CD14-positive monocyte (primary cell): Measurements from ENCODE around the gene BACE2. TPM values are rescaled to one million over a fixed set of nuclear protein-coding genes. Genes with fewer than 3 reads are reported as not detected.

Experiments
- DNase-seq, 3 donors: peaks; one replicate each; pipeline ENCODE4 v3.0.0-alpha.2; 2011 to 2022
- H2AFZ ChIP-seq: 2 replicates; pipeline ENCODE4 v1.6.0; 2012; ENCODE audit warnings: mild to moderate bottlenecking, low read depth, low read length, inconsistent platforms; ENCODE audit not compliant: insufficient read depth, poor library complexity, severe bottlenecking
- H3K27ac ChIP-seq, 2 donors: 1 replicate in 1 of 2; 2 replicates in 1 of 2; pipeline ENCODE4 v1.5.1; 2012 to 2013; ENCODE audit warnings: low read length in 2 of 2, control low read depth in 1 of 2, inconsistent platforms in 1 of 2, low read depth in 1 of 2, mild to moderate bottlenecking in 1 of 2
- H3K27me3 ChIP-seq, 2 donors: one replicate each; pipeline versions ENCODE4 v1.6.0 to v1.6.1; 2011 to 2013; ENCODE audit warnings: low read length in 2 of 2; ENCODE audit not compliant: control insufficient read depth in 2 of 2, insufficient read depth in 2 of 2
- H3K36me3 ChIP-seq, 2 donors: replicated peaks in 1 of 2; 1 replicate in 1 of 2; 2 replicates in 1 of 2; pipeline versions ENCODE4 v1.5.1 to v1.6.1; 2012 to 2013; ENCODE audit warnings: low read length in 2 of 2, control low read depth in 1 of 2, inconsistent platforms in 1 of 2, mild to moderate bottlenecking in 1 of 2; ENCODE audit not compliant: insufficient read depth in 2 of 2, control insufficient read depth in 1 of 2
- H3K4me1 ChIP-seq, 2 donors: 1 replicate in 1 of 2; 2 replicates in 1 of 2; pipeline versions ENCODE4 v1.5.1 to v1.6.1; 2012 to 2013; ENCODE audit warnings: low read length in 2 of 2, control low read depth in 1 of 2, inconsistent platforms in 1 of 2, mild to moderate bottlenecking in 1 of 2, moderate library complexity in 1 of 2; ENCODE audit not compliant: insufficient read depth in 2 of 2, control insufficient read depth in 1 of 2
- H3K4me2 ChIP-seq: replicated peaks from 2 replicates; pipeline ENCODE3; 2012; ENCODE audit warnings: low read length, moderate library complexity, mild to moderate bottlenecking; ENCODE audit not compliant: poor library complexity, severe bottlenecking; ENCODE audit errors: extremely low read depth
- H3K4me3 ChIP-seq, 3 experiments: fragments of 200-600 bp in 1 of 3; sonication (generic) in 1 of 3; replicated peaks in 1 of 3; 1 replicate in 2 of 3; 2 replicates in 1 of 3; pipeline ENCODE4 v1.5.1; 2011 to 2013; ENCODE audit warnings: low read length in 3 of 3, mild to moderate bottlenecking in 3 of 3, control low read depth in 2 of 3, low read depth in 2 of 3, inconsistent platforms in 1 of 3, moderate library complexity in 1 of 3
- H3K79me2 ChIP-seq: 2 replicates; pipeline ENCODE4 v1.6.0; 2012; ENCODE audit warnings: mild to moderate bottlenecking, control low read depth, inconsistent platforms, low read length, moderate library complexity; ENCODE audit not compliant: insufficient read depth
- H3K9ac ChIP-seq: 2 replicates; pipeline ENCODE4 v1.6.0; 2017; ENCODE audit warnings: low read length, mild to moderate bottlenecking; ENCODE audit not compliant: insufficient read depth, poor library complexity, severe bottlenecking
- H3K9me3 ChIP-seq, 2 donors: replicated peaks in 1 of 2; 1 replicate in 1 of 2; 2 replicates in 1 of 2; pipeline versions ENCODE4 v1.5.1 to v1.6.1; 2012 to 2013; ENCODE audit warnings: low read length in 2 of 2, control low read depth in 1 of 2; ENCODE audit not compliant: control insufficient read depth in 1 of 2, insufficient read depth in 1 of 2
- H4K20me1 ChIP-seq: 2 replicates; pipeline ENCODE4 v1.6.0; 2012; ENCODE audit warnings: mild to moderate bottlenecking, low read length, control low read depth, moderate library complexity; ENCODE audit not compliant: insufficient read depth
- H3K27ac Mint-ChIP-seq, 7 donors: one replicate each; pipeline ENCODE4 v1.8.0; 2020; ENCODE audit warnings: mild to moderate bottlenecking in 7 of 7, mixed read lengths in 7 of 7, moderate library complexity in 6 of 7, inconsistent platforms in 2 of 7
- H3K27me3 Mint-ChIP-seq, 3 donors: one replicate each; pipeline ENCODE4 v1.8.0; 2021 to 2022; ENCODE audit warnings: low read depth in 3 of 3, mild to moderate bottlenecking in 3 of 3, mixed read lengths in 3 of 3, moderate library complexity in 3 of 3, inconsistent platforms in 1 of 3
- H3K36me3 Mint-ChIP-seq, 2 donors: one replicate each; pipeline ENCODE4 v1.8.0; 2020; ENCODE audit warnings: mixed read lengths in 2 of 2, inconsistent platforms in 1 of 2, mild to moderate bottlenecking in 1 of 2
- H3K4me1 Mint-ChIP-seq: one replicate; pipeline ENCODE4 v1.8.0; 2020; ENCODE audit warnings: mild to moderate bottlenecking, mixed read lengths
- H3K4me3 Mint-ChIP-seq, 2 donors: one replicate each; pipeline ENCODE4 v1.8.0; 2020; ENCODE audit warnings: mild to moderate bottlenecking in 2 of 2, mixed read lengths in 2 of 2, moderate library complexity in 1 of 2
- H3K9me3 Mint-ChIP-seq, 7 donors: one replicate each; pipeline ENCODE4 v1.8.0; 2020 to 2022; ENCODE audit warnings: mixed read lengths in 7 of 7, mild to moderate bottlenecking in 6 of 7, moderate library complexity in 6 of 7, inconsistent platforms in 2 of 7
- CTCF ChIP-seq: fragments of 200-600 bp; IDR thresholded peaks from one replicate; pipeline ENCODE4 v1.8.0; 2022; ENCODE audit warnings: antibody characterized with exemption, mild to moderate bottlenecking
- WGBS: methylation state at CpG from one replicate; pipeline ENCODE4 v1.1.5; 2013; ENCODE audit warnings: missing lambda C conversion rate; ENCODE audit not compliant: insufficient coverage; 5-methylcytosine and 5-hydroxymethylcytosine counted together
- intact Hi-C, 2 donors: fragments of 100-400 bp; cut with micrococcal nuclease; formaldehyde crosslinking; loops; one replicate each; pipeline versions ENCODE4 v1.15.0 to v1.15.1; 2023
- polyA plus RNA-seq, 3 donors: library from polyadenylated mRNA; depleted of rRNA in 1 of 3; unstranded in 2 of 3; stranded (reverse) in 1 of 3; fragments of 300-500 nt in 2 of 3; fragments of >200 nt in 1 of 3; fragmentation: Illumina TruSeq in 2 of 3; gene quantifications; 1 replicate in 2 of 3; 2 replicates in 1 of 3; pipeline ENCODE4 v1.2.3, GENCODE V29; 2012 to 2021

The BACE2 gene
- polyA plus RNA-seq, 3 donors: 0.05 to 0.26 TPM; not detected in 1

GRCh38 chr21:41207401-41208375 lies 39.7 kb downstream of the BACE2 start:
- Mint-ChIP-seq H3K27me3 (peaks cover 2 to 10% (median 5%) of the 10 kb centered on the region in 3 donors), H3K4me1 (no peaks in the 10 kb centered on the region), H3K9me3 (peaks cover 0 to 6% (median 0%) of the 10 kb centered on the region in 7 donors), H3K36me3 (no peaks in the 10 kb centered on the region), H3K27ac (no peak overlapping the region), H3K4me3 (no peak overlapping the region)
- no peaks in the 10 kb centered on the region for H3K9me3 ChIP-seq
- no peak overlapping the region for H3K4me2 ChIP-seq
- WGBS: 95% methylated on average over 6 of the region's 17 CpGs
- intact Hi-C loops: no loop called here
- H3K4me1 ChIP-seq: no peaks in the 10 kb centered on the region
- no peak for DNase-seq
- no peaks in the 10 kb centered on the region for H4K20me1 ChIP-seq
- no peaks in the 10 kb centered on the region for H3K27me3 ChIP-seq
- no peaks in the 10 kb centered on the region for H3K79me2 ChIP-seq
- no peak overlapping the region for H2AFZ ChIP-seq
- no peak overlapping the region for H3K4me3 ChIP-seq
- TF ChIP-seq CTCF: no peak
- no peaks in the 10 kb centered on the region for H3K36me3 ChIP-seq
- no peak overlapping the region for H3K9ac ChIP-seq
- no peak overlapping the region for H3K27ac ChIP-seq

- 82% methylated on average over 5 of the region's 6 CpGs for WGBS
- Mint-ChIP-seq H3K4me3 (no peak overlapping the region), H3K36me3 (no peaks in the 10 kb centered on the region), H3K9me3 (peaks cover 0 to 6% (median 0%) of the 10 kb centered on the region in 7 donors), H3K27me3 (peaks cover 3 to 11% (median 5%) of the 10 kb centered on the region in 3 donors), H3K27ac (no peak overlapping the region), H3K4me1 (no peaks in the 10 kb centered on the region)
- no peaks in the 10 kb centered on the region for H3K79me2 ChIP-seq
- no peak for TF ChIP-seq CTCF
- no peak overlapping the region for H3K4me2 ChIP-seq
- no peaks in the 10 kb centered on the region for H3K36me3 ChIP-seq
- no peak overlapping the region for H3K9ac ChIP-seq
- H4K20me1 ChIP-seq: no peaks in the 10 kb centered on the region
- H3K9me3 ChIP-seq: no peaks in the 10 kb centered on the region
- H3K27ac ChIP-seq: no peak overlapping the region
- no peak for DNase-seq
- intact Hi-C loops: no loop called here
- no peaks in the 10 kb centered on the region for H3K27me3 ChIP-seq
- no peak overlapping the region for H2AFZ ChIP-seq
- H3K4me3 ChIP-seq: no peak overlapping the region
- H3K4me1 ChIP-seq: no peaks in the 10 kb centered on the region
These were observed 40.4 kb downstream of the BACE2 start for GRCh38 chr21:41208376-41208763.
